Body of pancreas (tissue), 4 donors: ENCODE data around the gene MPL.

ENCODE experiments used
- POLR2A ChIP-seq, 3 donors: fragments of 450-650 bp; IDR thresholded peaks; one replicate each; pipeline ENCODE4 v1.6.1; 2016; ENCODE audit warnings: antibody characterized with exemption in 3 of 3, mild to moderate bottlenecking in 2 of 3
- TF ChIP-seq, protein P1 (sequence below), 7 experiments: fragments of 450-650 bp in 4 of 7; fragments of 200-600 bp in 3 of 7; sonication (generic) in 3 of 7; IDR thresholded peaks; one replicate each; pipeline ENCODE4 v1.5.1; 2016 to 2019; ENCODE audit warnings: antibody characterized with exemption in 7 of 7

DNA sequence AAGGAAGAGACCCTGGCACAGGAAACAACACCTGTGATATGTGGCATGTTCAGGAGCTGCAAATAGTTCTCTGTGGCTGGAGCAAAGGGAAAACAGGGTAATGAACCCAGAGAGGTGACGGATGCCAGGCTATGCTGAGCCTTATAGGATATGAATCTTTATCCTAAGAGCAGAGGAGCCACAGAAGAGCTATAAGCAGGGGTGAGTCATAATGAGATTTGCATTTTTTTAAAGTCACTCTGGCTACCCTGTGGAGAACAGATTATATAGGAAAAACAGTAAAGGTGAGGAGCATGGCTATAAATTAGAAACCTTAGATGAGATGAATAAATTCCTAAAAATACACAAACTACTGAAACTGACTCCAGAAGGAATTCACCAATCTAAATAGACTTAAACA lies 12.8 kb upstream of the MPL start:
- TF ChIP-seq POLR2A (IDR thresholded peaks at IDR 0.05): no peak
- TF ChIP-seq, protein P1, sequence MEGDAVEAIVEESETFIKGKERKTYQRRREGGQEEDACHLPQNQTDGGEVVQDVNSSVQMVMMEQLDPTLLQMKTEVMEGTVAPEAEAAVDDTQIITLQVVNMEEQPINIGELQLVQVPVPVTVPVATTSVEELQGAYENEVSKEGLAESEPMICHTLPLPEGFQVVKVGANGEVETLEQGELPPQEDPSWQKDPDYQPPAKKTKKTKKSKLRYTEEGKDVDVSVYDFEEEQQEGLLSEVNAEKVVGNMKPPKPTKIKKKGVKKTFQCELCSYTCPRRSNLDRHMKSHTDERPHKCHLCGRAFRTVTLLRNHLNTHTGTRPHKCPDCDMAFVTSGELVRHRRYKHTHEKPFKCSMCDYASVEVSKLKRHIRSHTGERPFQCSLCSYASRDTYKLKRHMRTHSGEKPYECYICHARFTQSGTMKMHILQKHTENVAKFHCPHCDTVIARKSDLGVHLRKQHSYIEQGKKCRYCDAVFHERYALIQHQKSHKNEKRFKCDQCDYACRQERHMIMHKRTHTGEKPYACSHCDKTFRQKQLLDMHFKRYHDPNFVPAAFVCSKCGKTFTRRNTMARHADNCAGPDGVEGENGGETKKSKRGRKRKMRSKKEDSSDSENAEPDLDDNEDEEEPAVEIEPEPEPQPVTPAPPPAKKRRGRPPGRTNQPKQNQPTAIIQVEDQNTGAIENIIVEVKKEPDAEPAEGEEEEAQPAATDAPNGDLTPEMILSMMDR (IDR thresholded peaks at IDR 0.05): no peak
